GM23338 (cell line): ENCODE results near the gene LCLAT1.

Experiments
- CREB1 ChIP-seq: fragments of 250-450 bp; sonication (Bioruptor Pico); IDR thresholded peaks from 2 replicates; pipeline ENCODE4 v1.5.0; 2020; ENCODE audit warnings: low read depth, mild to moderate bottlenecking, moderate library complexity
- EZH2 ChIP-seq: fragments of 200-600 bp; sonication (generic); IDR thresholded peaks from one replicate; pipeline ENCODE4 v1.8.0; 2017; ENCODE audit warnings: antibody characterized with exemption, mild to moderate bottlenecking, low read depth; ENCODE audit not compliant: unreplicated experiment
- EZH2phosphoT487 ChIP-seq: fragments of 200-600 bp; sonication (generic); IDR thresholded peaks from one replicate; pipeline ENCODE4 v1.8.1; 2018; ENCODE audit warnings: antibody characterized with exemption; ENCODE audit not compliant: unreplicated experiment
- JUNB ChIP-seq: IDR thresholded peaks from one replicate; pipeline ENCODE4 v1.6.1; 2016; ENCODE audit warnings: antibody characterized with exemption; ENCODE audit not compliant: unreplicated experiment
- NANOG ChIP-seq: IDR thresholded peaks from 2 replicates; pipeline ENCODE4 v1.6.1; 2016; ENCODE audit warnings: antibody characterized with exemption, borderline replicate concordance
- POLR2AphosphoS5 ChIP-seq: IDR thresholded peaks from 2 replicates; pipeline ENCODE4 v1.6.1; 2016; ENCODE audit warnings: antibody characterized with exemption, low read depth
- ZNF331 ChIP-seq: fragments of 250-450 bp; sonication (Bioruptor Pico); IDR thresholded peaks from 2 replicates; pipeline ENCODE4 v1.5.0; 2020; ENCODE audit warnings: low read depth, mild to moderate bottlenecking, moderate library complexity
- TF ChIP-seq, protein P1 (sequence below), 2 experiments: fragments of 200-600 bp in 1 of 2; sonication (generic) in 1 of 2; conservative IDR thresholded peaks; 2 replicates each; pipeline versions ENCODE4 v1.5.1 to v1.6.1; 2016 to 2017; ENCODE audit warnings: antibody characterized with exemption in 2 of 2, low read depth in 2 of 2, mild to moderate bottlenecking in 2 of 2, moderate library complexity in 1 of 2
- TF ChIP-seq, protein P2 (sequence below): IDR thresholded peaks from one replicate; pipeline ENCODE4 v1.6.1; 2018; ENCODE audit warnings: antibody characterized with exemption; ENCODE audit not compliant: unreplicated experiment

DNA sequence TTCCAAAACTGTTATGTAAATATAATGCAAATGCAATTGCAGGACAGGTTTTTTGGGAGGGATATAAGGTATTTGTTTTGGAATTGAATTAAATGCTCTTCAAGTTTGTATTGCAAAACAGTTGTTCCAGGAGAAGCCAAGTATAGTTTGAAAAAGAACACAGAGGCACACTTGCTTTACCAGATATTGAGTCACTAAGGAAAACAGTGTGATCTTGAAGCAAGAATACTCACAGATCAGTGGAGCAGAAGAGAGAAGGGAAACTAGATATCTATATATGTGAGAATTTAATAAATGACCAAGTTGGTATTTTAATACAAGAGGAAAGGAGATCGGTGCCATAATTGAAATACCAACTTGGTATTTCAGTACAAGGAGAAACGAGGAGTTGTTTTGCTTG, 181.3 kb downstream of the LCLAT1 start:
- TF ChIP-seq EZH2phosphoT487 (no peak), EZH2 (no peak), POLR2AphosphoS5 (no peak), JUNB (no peak), CREB1 (CRISPR knock-in tag) (no peak), NANOG (no peak), ZNF331 (CRISPR knock-in tag) (no peak)
- TF ChIP-seq, protein P1, sequence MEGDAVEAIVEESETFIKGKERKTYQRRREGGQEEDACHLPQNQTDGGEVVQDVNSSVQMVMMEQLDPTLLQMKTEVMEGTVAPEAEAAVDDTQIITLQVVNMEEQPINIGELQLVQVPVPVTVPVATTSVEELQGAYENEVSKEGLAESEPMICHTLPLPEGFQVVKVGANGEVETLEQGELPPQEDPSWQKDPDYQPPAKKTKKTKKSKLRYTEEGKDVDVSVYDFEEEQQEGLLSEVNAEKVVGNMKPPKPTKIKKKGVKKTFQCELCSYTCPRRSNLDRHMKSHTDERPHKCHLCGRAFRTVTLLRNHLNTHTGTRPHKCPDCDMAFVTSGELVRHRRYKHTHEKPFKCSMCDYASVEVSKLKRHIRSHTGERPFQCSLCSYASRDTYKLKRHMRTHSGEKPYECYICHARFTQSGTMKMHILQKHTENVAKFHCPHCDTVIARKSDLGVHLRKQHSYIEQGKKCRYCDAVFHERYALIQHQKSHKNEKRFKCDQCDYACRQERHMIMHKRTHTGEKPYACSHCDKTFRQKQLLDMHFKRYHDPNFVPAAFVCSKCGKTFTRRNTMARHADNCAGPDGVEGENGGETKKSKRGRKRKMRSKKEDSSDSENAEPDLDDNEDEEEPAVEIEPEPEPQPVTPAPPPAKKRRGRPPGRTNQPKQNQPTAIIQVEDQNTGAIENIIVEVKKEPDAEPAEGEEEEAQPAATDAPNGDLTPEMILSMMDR (conservative IDR thresholded peaks at IDR 0.05; ENCODE audit: low read depth in 2 of 2), result no peak
- TF ChIP-seq, protein P2, sequence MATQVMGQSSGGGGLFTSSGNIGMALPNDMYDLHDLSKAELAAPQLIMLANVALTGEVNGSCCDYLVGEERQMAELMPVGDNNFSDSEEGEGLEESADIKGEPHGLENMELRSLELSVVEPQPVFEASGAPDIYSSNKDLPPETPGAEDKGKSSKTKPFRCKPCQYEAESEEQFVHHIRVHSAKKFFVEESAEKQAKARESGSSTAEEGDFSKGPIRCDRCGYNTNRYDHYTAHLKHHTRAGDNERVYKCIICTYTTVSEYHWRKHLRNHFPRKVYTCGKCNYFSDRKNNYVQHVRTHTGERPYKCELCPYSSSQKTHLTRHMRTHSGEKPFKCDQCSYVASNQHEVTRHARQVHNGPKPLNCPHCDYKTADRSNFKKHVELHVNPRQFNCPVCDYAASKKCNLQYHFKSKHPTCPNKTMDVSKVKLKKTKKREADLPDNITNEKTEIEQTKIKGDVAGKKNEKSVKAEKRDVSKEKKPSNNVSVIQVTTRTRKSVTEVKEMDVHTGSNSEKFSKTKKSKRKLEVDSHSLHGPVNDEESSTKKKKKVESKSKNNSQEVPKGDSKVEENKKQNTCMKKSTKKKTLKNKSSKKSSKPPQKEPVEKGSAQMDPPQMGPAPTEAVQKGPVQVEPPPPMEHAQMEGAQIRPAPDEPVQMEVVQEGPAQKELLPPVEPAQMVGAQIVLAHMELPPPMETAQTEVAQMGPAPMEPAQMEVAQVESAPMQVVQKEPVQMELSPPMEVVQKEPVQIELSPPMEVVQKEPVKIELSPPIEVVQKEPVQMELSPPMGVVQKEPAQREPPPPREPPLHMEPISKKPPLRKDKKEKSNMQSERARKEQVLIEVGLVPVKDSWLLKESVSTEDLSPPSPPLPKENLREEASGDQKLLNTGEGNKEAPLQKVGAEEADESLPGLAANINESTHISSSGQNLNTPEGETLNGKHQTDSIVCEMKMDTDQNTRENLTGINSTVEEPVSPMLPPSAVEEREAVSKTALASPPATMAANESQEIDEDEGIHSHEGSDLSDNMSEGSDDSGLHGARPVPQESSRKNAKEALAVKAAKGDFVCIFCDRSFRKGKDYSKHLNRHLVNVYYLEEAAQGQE, result no peak
